SK-N-SH (cell line): Measurements from ENCODE around the gene PCED1A.

Experiments
- EZH2phosphoT487 ChIP-seq: fragments of 200-600 bp; sonication (generic); IDR thresholded peaks from 2 replicates; pipeline ENCODE4 v1.6.1; 2017; ENCODE audit warnings: low read depth, mixed run types, mild to moderate bottlenecking, antibody characterized with exemption, moderate library complexity, borderline replicate concordance
- FOXM1 ChIP-seq: IDR thresholded peaks from 2 replicates; pipeline ENCODE4 v1.4.0; 2012; ENCODE audit warnings: low read depth, mild to moderate bottlenecking
- GABPA ChIP-seq: IDR thresholded peaks from 2 replicates; pipeline ENCODE4 v1.4.0; 2012; ENCODE audit warnings: low read depth, mild to moderate bottlenecking
- GATA2 ChIP-seq: sonication (generic); formaldehyde crosslinking; IDR thresholded peaks from 2 replicates; pipeline ENCODE4 v1.5.0; 2020; ENCODE audit warnings: mild to moderate bottlenecking, missing genetic modification reagents
- NFIC ChIP-seq: IDR thresholded peaks from 2 replicates; pipeline ENCODE4 v1.4.0; 2012; ENCODE audit warnings: borderline replicate concordance
- POLR2AphosphoS5 ChIP-seq: IDR thresholded peaks from 2 replicates; pipeline ENCODE4 v1.6.1; 2012; ENCODE audit warnings: low read depth, low read length
- RFX5 ChIP-seq: IDR thresholded peaks from 2 replicates; pipeline ENCODE4 v1.6.1; 2012; ENCODE audit warnings: mild to moderate bottlenecking, improper control_type of control experiment, low read length
- TAF1 ChIP-seq: IDR thresholded peaks from 2 replicates; pipeline ENCODE4 v1.6.1; 2012; ENCODE audit warnings: low read depth, mild to moderate bottlenecking, low read length, moderate library complexity, borderline replicate concordance
- TF ChIP-seq, protein P1 (sequence below): IDR thresholded peaks from 2 replicates; pipeline ENCODE4 v1.4.0; 2012; ENCODE audit warnings: low read depth, borderline replicate concordance
- TF ChIP-seq, protein P2 (sequence below): fragments of 200-600 bp; sonication (generic); IDR thresholded peaks from 2 replicates; pipeline ENCODE4 v1.6.1; 2017; ENCODE audit warnings: antibody characterized with exemption, mild to moderate bottlenecking, moderate library complexity
- TF ChIP-seq, protein P3 (sequence below): IDR thresholded peaks from 2 replicates; pipeline ENCODE4 v1.4.0; 2012; ENCODE audit warnings: low read depth
- TF ChIP-seq, protein P4 (sequence below): IDR thresholded peaks from 2 replicates; pipeline ENCODE4 v1.6.1; 2012; ENCODE audit warnings: mild to moderate bottlenecking, low read depth, low read length, moderate library complexity

DNA sequence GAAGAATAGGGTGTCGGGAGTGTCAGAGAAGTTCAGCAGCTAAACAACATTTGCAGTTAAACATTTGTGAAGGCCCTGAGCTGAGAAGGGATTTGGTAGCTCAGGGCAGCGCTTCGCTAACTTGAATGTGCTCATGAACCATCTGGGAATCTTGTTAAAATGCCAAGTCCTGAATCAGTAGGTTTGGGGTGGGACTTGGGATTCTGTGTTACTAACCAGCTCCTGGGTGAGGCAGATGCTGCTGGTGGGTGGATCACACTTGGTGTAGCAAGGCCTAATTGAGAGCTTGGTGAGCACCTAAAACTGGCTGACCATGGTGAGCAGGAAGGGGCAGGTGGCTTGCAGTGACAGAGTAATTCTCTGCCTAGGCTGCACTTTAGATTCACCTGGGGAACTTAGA is 38.7 kb upstream of the PCED1A start:
- TF ChIP-seq GATA2 (CRISPR knock-in tag) (no peak), FOXM1 (no peak), RFX5 (no peak), NFIC (no peak), TAF1 (no peak), POLR2AphosphoS5 (no peak), EZH2phosphoT487 (no peak), GABPA (no peak)
- TF ChIP-seq, protein P1, sequence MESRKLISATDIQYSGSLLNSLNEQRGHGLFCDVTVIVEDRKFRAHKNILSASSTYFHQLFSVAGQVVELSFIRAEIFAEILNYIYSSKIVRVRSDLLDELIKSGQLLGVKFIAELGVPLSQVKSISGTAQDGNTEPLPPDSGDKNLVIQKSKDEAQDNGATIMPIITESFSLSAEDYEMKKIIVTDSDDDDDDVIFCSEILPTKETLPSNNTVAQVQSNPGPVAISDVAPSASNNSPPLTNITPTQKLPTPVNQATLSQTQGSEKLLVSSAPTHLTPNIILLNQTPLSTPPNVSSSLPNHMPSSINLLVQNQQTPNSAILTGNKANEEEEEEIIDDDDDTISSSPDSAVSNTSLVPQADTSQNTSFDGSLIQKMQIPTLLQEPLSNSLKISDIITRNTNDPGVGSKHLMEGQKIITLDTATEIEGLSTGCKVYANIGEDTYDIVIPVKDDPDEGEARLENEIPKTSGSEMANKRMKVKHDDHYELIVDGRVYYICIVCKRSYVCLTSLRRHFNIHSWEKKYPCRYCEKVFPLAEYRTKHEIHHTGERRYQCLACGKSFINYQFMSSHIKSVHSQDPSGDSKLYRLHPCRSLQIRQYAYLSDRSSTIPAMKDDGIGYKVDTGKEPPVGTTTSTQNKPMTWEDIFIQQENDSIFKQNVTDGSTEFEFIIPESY: no peak
- TF ChIP-seq, protein P2, sequence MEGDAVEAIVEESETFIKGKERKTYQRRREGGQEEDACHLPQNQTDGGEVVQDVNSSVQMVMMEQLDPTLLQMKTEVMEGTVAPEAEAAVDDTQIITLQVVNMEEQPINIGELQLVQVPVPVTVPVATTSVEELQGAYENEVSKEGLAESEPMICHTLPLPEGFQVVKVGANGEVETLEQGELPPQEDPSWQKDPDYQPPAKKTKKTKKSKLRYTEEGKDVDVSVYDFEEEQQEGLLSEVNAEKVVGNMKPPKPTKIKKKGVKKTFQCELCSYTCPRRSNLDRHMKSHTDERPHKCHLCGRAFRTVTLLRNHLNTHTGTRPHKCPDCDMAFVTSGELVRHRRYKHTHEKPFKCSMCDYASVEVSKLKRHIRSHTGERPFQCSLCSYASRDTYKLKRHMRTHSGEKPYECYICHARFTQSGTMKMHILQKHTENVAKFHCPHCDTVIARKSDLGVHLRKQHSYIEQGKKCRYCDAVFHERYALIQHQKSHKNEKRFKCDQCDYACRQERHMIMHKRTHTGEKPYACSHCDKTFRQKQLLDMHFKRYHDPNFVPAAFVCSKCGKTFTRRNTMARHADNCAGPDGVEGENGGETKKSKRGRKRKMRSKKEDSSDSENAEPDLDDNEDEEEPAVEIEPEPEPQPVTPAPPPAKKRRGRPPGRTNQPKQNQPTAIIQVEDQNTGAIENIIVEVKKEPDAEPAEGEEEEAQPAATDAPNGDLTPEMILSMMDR: no peak
- TF ChIP-seq, protein P3, sequence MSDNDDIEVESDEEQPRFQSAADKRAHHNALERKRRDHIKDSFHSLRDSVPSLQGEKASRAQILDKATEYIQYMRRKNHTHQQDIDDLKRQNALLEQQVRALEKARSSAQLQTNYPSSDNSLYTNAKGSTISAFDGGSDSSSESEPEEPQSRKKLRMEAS: no peak
- TF ChIP-seq, protein P4, sequence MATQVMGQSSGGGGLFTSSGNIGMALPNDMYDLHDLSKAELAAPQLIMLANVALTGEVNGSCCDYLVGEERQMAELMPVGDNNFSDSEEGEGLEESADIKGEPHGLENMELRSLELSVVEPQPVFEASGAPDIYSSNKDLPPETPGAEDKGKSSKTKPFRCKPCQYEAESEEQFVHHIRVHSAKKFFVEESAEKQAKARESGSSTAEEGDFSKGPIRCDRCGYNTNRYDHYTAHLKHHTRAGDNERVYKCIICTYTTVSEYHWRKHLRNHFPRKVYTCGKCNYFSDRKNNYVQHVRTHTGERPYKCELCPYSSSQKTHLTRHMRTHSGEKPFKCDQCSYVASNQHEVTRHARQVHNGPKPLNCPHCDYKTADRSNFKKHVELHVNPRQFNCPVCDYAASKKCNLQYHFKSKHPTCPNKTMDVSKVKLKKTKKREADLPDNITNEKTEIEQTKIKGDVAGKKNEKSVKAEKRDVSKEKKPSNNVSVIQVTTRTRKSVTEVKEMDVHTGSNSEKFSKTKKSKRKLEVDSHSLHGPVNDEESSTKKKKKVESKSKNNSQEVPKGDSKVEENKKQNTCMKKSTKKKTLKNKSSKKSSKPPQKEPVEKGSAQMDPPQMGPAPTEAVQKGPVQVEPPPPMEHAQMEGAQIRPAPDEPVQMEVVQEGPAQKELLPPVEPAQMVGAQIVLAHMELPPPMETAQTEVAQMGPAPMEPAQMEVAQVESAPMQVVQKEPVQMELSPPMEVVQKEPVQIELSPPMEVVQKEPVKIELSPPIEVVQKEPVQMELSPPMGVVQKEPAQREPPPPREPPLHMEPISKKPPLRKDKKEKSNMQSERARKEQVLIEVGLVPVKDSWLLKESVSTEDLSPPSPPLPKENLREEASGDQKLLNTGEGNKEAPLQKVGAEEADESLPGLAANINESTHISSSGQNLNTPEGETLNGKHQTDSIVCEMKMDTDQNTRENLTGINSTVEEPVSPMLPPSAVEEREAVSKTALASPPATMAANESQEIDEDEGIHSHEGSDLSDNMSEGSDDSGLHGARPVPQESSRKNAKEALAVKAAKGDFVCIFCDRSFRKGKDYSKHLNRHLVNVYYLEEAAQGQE: no peak
